GM10266 (cell line): ENCODE measurements around the gene MXI1.

Experiments used
- DNase-seq: peaks from one replicate; pipeline ENCODE4 v3.0.0; 2012; ENCODE audit errors: extremely low spot score
- CTCF ChIP-seq: IDR thresholded peaks from 2 replicates; pipeline ENCODE4 v1.5.1; 2012; ENCODE audit warnings: mild to moderate bottlenecking, low read depth; ENCODE audit not compliant: control insufficient read depth, insufficient read depth; ENCODE audit errors: missing control alignments

MXI1 gene

GRCh38 chr10:110207011-110207804 is at the start of gene MXI1:
Gene MXI1 (plus strand): TSS chr10:110207605. CDS start chr10:110207809, 204 bp downstream.
- no peak for TF ChIP-seq CTCF
- peak; percentile 84 for DNase-seq

- no peak for DNase-seq
- no peak for TF ChIP-seq CTCF
Observed at GRCh38 chr10:110158051-110159005, 49.1 kb upstream of the MXI1 start.

- TF ChIP-seq CTCF = no peak
- DNase-seq = no peak
Observed at GRCh38 chr10:110160081-110160480, 47.3 kb upstream of the MXI1 start.

- DNase-seq = no peak
- no peak for TF ChIP-seq CTCF
Observed at GRCh38 chr10:110160522-110160921, 46.9 kb upstream of the MXI1 start.

- no peak for TF ChIP-seq CTCF
- DNase-seq = no peak
Observed at GRCh38 chr10:110162741-110163145, 44.7 kb upstream of the MXI1 start.

GRCh38 chr10:110163192-110163773 is 44.1 kb upstream of the MXI1 start:
- TF ChIP-seq CTCF = no peak
- DNase-seq = no peak

- TF ChIP-seq CTCF = no peak
- no peak for DNase-seq
Observed at GRCh38 chr10:110163841-110164240, 43.6 kb upstream of the MXI1 start.
